GM18517 (cell line): ENCODE measurements around the gene ANKRD10.
"Not testable (repeated sequence)": the region's sequence is repeated elsewhere in the genome, so short reads cannot be mapped to it uniquely, and the experiment has no call there.

Source experiments
- ATAC-seq: cut with Tn5 transposase; IDR thresholded peaks from one replicate; pipeline ENCODE4 v1.9.1; 2021; ENCODE audit warnings: mild to moderate bottlenecking, moderate library complexity; ENCODE audit not compliant: unreplicated experiment

ANKRD10 gene

GRCh38 chr13:110869805-110870706 is 44.8 kb downstream of the ANKRD10 start:
- no peak for ATAC-seq

GRCh38 chr13:110869231-110869804 is 45.6 kb downstream of the ANKRD10 start:
- no peak for ATAC-seq

- no peak for ATAC-seq
Measured at GRCh38 chr13:110868720-110869119, 46.1 kb downstream of the ANKRD10 start.

GRCh38 chr13:110867380-110867779 is 47.5 kb downstream of the ANKRD10 start:
- ATAC-seq, result no peak

- ATAC-seq, result no peak
Measured at GRCh38 chr13:110866491-110867170, 48.2 kb downstream of the ANKRD10 start.

GRCh38 chr13:110863685-110864084 is 51.2 kb downstream of the ANKRD10 start:
- ATAC-seq, result no peak

GRCh38 chr13:110860983-110861382 is 53.9 kb downstream of the ANKRD10 start:
- no peak for ATAC-seq

- ATAC-seq, result no peak
Measured at GRCh38 chr13:110856942-110857835, 57.7 kb downstream of the ANKRD10 start.

GRCh38 chr13:110855363-110855762 is 59.5 kb downstream of the ANKRD10 start:
- no peak for ATAC-seq

- no peak for ATAC-seq
Measured at GRCh38 chr13:110854866-110855265, 60.0 kb downstream of the ANKRD10 start.

GRCh38 chr13:110853235-110853721 is 61.6 kb downstream of the ANKRD10 start:
- ATAC-seq, result no peak

GRCh38 chr13:110850840-110851239 is 64.0 kb downstream of the ANKRD10 start:
- ATAC-seq, result no peak

- ATAC-seq, result no peak
Measured at GRCh38 chr13:110850006-110850405, 64.9 kb downstream of the ANKRD10 start.

- ATAC-seq, result no peak
Measured at GRCh38 chr13:110845520-110845919, 69.3 kb downstream of the ANKRD10 start.

GRCh38 chr13:110841846-110842245 is 73.0 kb downstream of the ANKRD10 start:
- no peak for ATAC-seq

GRCh38 chr13:110841406-110841805 is 73.5 kb downstream of the ANKRD10 start:
- no peak for ATAC-seq

GRCh38 chr13:110838867-110839538 is 75.9 kb downstream of the ANKRD10 start:
- no peak for ATAC-seq

- ATAC-seq, result no peak
Measured at GRCh38 chr13:110838116-110838515, 76.8 kb downstream of the ANKRD10 start.

GRCh38 chr13:110837397-110838061 is 77.3 kb downstream of the ANKRD10 start:
- not testable (repeated sequence) for ATAC-seq

GRCh38 chr13:110836605-110836903 is 78.3 kb downstream of the ANKRD10 start:
- ATAC-seq, result no peak
